Karpas-422 (cell line): ENCODE measurements around the gene RUBCNL. TPM values are rescaled to one million over a fixed set of nuclear protein-coding genes. Genes with fewer than 3 reads are reported as not detected.

Experiments
- small RNA-seq: library from RNA; depleted of rRNA; stranded (forward); fragments of <200 nt; gene quantifications from one replicate; pipeline ENCODE3, GENCODE V24; 2014
- total RNA-seq: library from RNA; depleted of rRNA; stranded (reverse); fragments of >200 nt; shearing (Covaris generic); gene quantifications from 2 replicates; pipeline ENCODE4 v1.2.3, GENCODE V29; 2014; ENCODE audit warnings: low replicate concordance; rRNA removed

The RUBCNL gene
- total RNA-seq, 1 experiment from 2014 or later, result not detected

Small RNA genes within 50 kb of the gene (small RNA-seq; reads per million reads assigned to genes)
- gene RNU2-6P, result 60.6 reads per million, percentile 99 among the genes with 10 or more reads in this experiment
- not detected for gene RNU6-68P

Other genes starting within 250 kb of the RUBCNL start
- gene LCP1, start 205.1 kb downstream of the RUBCNL start, total RNA-seq, result 352 and 415 TPM in 2 replicates
- gene LRRC63, start 175.3 kb downstream of the RUBCNL start, total RNA-seq, result not detected in 2 replicates
- 0.56 and 1.6 TPM in 2 replicates for gene LRCH1, start 165.9 kb upstream of the RUBCNL start, total RNA-seq